Activated gamma-delta T cell (primary cell): ENCODE data around the gene SCLY.

Experiments
- DNase-seq: peaks from one replicate; lab custom pipeline; 2025; lab: John Stamatoyannopoulos, UW

Gene SCLY

GRCh38 chr2:238097988-238098871 lies 37.4 kb downstream of the SCLY start:
- no peak for DNase-seq

GRCh38 chr2:238098901-238099713 lies 38.3 kb downstream of the SCLY start:
- no peak for DNase-seq

GRCh38 chr2:238099714-238100048 lies 38.9 kb downstream of the SCLY start:
- no peak for DNase-seq

GRCh38 chr2:238100049-238100820 lies 39.4 kb downstream of the SCLY start, which contains the start of gene ESPNL:
TSS of gene ESPNL (plus strand) at chr2:238100340. CDS start at chr2:238100420, 80 bp downstream.
- no peak for DNase-seq

- DNase-seq, result no peak
Observed at GRCh38 chr2:238100821-238101771, 40.3 kb downstream of the SCLY start.

GRCh38 chr2:238101891-238102841 lies 41.4 kb downstream of the SCLY start:
- no peak for DNase-seq

GRCh38 chr2:238102865-238103264 lies 42.1 kb downstream of the SCLY start:
- DNase-seq, result no peak

GRCh38 chr2:238103465-238104225 lies 42.8 kb downstream of the SCLY start:
- DNase-seq, result no peak

- DNase-seq, result no peak
Observed at GRCh38 chr2:238104226-238104690, 43.5 kb downstream of the SCLY start.

GRCh38 chr2:238104691-238105371 lies 44.0 kb downstream of the SCLY start:
- no peak for DNase-seq

- no peak for DNase-seq
Observed at GRCh38 chr2:238105506-238106338, 44.9 kb downstream of the SCLY start.

GRCh38 chr2:238106339-238106697 lies 45.5 kb downstream of the SCLY start:
- DNase-seq, result no peak

GRCh38 chr2:238106698-238107524 lies 46.1 kb downstream of the SCLY start:
- no peak for DNase-seq

- no peak for DNase-seq
Observed at GRCh38 chr2:238107525-238108422, 47.0 kb downstream of the SCLY start.

- DNase-seq, result no peak
Observed at GRCh38 chr2:238108423-238109183, 47.8 kb downstream of the SCLY start.
